HK-2 (cell line): ENCODE measurements around the gene MVB12B.
"Not testable (repeated sequence)": the region's sequence is repeated elsewhere in the genome, so short reads cannot be mapped to it uniquely, and the experiment has no call there.

Experiments used
- DNase-seq: peaks from one replicate; pipeline ENCODE4 v3.0.0-alpha.2; 2018; ENCODE audit not compliant: unreplicated experiment

Gene MVB12B, protein sequence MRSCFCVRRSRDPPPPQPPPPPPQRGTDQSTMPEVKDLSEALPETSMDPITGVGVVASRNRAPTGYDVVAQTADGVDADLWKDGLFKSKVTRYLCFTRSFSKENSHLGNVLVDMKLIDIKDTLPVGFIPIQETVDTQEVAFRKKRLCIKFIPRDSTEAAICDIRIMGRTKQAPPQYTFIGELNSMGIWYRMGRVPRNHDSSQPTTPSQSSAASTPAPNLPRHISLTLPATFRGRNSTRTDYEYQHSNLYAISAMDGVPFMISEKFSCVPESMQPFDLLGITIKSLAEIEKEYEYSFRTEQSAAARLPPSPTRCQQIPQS

DNA sequence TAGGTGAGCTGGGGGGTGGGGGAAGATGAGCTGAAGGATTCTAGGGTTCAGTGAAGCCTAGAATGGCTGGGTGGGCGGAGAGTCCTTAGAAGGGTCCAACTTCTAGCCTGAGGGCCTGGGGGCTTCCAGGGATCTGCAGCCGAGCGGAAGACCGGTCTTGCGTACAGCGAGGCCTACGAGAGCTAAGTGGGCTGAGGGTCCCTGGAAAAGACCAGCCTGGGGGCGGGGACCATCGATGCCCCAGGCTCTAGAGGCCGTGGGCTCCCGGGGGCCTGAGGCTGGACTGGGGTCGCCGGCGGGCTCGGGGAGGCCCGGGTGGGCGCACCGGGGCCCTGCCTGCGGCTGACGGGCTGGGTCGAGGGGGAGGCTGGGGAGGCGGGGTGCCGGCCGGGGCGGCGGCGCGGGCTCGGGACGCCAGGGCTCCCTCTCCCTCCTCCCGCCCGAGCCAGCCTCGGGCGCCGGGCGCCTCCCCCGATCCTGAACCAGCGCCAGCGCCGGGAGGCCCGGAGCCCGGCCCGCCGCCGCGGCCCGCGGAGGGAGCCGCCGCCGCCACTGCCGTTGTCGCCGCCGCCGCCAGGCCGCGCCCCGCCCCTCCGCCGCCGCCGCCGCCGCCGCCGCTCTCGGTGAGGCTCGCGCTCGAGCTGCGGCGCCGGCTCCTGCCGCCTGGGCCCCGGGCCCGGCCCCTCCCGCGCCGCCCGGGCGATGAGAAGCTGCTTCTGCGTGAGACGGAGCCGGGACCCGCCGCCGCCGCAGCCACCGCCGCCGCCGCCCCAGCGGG, at the start of gene MVB12B:
Gene MVB12B (plus strand): TSS at position 602 of the 778 bp plus-strand sequence. CDS start 101 bp downstream, at position 703.
- DNase-seq, result peak; percentile 29

DNA sequence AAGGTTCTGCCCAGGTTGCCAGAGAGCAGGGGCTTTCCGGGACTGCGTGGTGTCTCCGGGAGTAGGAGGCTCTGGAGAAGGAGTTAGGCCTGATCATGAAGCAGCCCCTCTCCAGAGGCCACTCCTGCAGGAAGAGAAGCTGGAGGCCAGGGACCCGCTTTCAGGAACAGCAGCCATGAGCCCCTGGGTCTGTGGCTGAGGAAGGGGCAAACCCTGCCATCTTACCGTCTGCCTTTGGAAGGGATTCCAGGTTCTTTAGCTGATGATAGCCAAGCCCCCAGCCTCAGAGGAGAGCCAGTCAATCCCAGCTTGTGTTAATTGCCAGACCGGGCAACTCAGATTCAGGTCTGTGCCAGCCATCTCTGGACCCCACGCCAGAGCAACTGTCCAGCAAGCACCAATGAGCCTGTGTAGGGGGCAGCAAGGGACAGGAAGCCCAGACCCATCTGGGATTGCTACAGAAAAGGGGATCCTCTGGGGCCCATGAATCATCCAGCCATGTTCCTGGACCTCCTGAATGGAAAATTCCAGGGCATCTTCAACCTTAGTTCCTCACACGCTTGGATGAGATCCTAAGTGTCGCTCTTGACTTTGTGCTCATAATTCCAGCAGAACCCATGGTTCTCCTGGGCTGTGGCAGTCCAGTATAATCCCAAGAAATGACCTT, 42.7 kb upstream of the MVB12B start:
- DNase-seq, result no peak

DNA sequence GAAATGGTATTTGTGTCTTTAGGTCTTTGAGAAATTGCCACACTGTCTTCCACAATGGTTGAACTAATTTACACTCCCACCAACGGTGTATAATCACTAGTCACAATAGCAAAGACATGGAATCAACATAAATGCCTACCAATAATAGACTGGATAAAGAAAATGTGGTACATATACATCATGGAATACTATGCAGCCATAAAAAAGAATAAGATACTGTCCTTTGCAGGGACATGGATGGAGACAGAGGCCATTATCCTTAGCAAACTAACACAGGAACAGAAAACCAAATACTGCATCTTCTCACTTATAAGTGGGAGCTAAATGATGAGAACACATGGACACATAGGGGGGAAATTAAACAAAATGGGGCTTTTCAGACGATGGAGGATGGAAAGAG, 41.0 kb upstream of the MVB12B start:
- DNase-seq, result not testable (repeated sequence)

DNA sequence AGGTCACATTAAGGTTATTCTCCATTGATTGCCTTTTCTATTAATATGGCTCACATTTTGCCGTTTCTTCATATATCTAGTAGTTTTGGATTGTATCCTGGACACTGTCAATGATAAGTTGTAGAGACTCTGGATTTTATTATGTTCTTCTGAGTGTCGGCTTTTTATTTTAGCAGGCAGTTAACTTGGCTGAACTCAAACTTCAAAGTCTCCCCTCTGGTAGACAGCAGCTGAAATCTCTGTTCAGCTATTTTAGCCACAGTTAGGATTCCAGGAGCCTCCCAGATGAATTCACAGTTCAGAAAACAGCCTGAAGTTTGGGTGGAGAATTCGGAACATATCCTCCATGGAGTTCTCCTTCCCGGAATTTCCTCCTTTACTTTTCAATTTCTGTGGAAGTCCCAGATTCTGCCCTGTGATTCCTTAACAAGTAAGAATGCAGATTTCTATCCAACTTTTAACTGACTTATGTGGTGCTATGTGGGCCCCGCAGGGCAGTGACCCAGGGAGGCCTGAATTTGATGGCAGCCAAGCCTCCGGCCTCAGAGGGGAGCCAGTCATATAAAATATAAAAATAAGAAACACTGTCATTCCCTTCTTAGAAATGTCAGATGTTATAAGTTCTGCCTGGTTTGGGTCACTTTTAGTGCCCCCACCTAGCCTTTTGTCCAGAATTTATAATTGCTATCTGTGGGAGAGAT, 39.3 kb upstream of the MVB12B start:
- no peak for DNase-seq

DNA sequence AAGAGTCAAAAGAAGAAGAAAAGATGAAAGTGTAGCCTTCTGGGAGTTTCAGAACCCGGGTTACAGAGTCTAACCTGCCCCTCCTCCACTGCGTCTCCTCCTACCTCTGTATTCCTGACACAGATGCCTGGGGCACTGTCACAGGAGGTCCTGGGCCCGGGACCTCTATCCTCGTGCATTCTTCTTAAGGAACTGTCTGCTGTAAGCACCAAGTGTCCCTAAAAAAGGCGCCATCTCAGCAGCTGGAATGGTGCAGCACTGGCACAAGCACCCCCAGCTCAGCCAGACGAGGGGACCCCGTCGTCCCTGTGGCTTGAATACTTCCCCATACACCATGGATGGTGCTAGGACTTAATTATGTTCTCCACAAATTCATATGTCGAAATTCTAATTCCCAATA, 35.8 kb upstream of the MVB12B start:
- DNase-seq, result no peak

DNA sequence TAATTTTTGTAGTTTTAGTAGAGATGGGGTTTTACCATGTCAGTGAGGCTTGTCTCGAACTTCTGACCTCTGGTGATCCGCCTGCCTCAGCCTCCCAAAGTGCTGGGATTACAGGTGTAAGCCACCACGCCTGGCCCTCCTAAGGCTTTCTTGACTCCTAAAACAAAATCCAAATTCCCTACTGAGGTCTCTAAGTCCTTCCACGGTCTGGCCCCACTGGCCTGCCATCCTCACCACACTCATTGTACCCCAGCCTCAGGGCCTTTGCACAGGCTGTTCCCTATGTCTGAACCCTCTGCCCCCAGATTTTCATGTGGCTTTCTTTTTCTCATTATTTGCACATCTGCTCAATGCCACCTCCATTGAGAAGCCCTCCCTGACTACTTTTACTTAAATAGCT, 34.7 kb upstream of the MVB12B start:
- DNase-seq, result no peak

DNA sequence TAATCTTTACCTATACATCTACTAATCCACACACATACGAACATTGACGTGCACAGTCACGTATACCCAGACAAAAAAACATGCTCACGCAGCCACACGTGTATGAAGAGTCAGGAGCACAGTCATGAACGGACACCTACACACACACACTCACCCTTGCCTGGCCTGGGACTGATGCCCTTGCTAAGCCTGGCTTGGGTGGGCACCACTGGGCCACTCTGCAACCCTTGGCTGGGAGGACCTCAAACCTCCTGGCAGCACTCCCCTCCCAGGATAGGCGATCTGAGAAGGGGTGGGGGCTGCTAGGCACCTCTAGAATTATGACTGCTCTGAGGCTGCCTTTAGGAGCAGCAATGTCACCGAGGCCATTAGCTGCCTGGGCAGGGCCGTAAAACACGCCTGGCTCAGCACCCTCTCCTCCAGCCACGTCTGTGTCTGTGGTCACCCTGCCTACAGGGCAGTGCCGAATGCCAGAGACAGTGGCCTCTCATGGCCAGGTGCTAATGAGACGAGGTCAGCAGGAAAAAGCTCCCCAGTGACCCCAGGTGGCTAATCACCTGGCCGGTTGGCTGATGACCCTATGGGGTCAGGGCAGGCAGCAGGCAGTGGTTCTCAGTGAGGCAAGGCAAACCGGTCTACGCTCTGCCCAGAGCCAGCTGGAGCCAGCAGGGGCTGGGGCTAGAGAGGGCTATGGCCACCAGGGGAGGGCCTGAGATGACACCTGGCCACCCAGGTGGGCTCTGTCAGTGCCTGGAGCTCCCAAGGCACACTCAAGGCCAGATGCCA, 33.7 kb upstream of the MVB12B start:
- no peak for DNase-seq

DNA sequence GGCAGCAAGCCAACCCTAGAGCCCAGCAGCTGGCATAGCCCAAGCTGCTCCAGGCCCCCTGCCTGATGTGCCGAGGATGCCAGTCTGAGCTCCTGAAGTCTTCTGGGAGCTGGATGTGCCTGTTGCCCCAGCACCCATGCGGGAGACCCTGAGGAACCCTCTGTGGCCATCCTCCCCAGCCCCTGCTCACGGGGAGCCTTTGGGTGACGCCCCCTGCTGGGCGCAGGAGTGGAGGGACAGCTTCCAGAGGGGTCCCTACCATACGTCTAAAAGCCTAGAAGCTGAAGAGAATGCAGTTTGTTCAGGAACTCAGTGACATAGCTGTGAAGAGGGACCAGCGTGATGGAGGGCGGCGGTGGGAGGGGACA, 33.1 kb upstream of the MVB12B start:
- DNase-seq, result no peak

DNA sequence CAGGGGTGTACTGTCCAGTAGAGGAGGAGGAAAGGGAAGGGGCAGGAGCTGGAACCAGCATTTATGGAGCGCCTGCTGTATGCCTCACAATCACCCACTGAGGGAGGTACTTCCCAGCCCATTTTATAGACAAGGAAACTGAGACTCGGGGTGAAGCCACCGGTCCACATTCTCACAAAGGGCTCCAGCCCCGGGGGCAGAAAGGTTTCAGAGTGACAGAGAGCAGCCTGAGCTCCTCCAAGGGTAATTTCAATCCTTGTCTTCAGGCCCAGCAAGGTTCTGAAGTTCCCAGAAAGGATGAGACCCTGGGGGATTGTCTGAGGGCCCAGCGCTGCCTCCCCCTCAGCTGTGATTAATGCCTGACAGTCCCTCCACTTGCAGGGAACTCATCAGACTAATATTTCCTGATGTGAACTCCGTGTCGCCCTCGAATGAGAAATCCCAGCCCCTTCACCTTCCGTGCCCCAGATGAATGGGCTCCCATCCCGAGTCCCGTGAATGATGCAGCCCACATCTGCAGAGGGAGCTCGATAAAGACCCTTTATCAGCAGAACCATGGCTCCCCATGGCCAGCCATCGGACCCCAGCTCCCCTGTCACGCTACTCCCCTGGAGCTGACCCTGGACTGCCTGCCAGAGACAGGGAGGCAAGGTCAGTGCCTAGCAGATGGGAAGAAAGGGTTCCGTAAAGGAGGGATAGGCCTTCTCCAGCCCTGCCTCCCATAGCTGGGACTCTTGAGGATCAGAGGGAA, 32.1 kb upstream of the MVB12B start:
- no peak for DNase-seq

DNA sequence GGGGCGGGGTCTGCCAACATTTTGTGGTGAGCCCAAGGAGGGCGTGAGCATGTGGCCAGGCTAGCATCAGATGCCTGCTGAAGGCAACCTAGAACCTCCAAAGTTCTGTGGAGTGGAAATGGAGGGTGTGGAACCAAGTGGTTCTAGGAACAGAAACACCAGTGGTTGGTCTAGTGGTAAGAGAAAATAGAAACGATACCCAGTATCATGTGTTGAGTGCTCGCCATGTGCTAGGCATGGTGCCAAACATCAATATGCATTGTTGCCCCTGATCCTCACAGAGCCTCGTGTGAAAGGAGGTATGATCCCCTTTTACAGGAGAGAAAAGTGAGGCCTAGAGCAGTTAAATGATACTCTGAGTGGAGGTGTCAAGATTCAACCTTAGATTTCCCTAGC, 31.5 kb upstream of the MVB12B start:
- DNase-seq, result no peak

DNA sequence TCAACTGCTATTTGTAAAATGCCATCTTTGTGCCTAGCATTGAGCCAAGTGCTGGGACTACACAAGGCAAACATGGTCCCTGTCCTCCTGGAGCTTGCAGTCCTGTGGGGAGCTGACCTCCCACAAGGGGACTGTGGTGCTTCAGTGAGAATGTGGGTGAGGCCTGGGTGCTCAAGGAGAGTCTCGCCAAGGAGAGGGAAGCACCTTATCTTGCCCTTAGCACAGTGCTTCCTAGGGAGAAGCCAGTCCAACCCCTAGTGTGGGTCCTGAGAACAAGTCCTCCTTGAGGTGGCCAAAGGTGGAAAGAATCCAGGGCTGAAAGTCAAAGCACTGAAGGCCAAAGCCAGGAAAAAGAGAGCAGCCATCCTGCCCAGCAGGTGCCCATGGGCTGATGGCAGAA, 31.1 kb upstream of the MVB12B start:
- no peak for DNase-seq

DNA sequence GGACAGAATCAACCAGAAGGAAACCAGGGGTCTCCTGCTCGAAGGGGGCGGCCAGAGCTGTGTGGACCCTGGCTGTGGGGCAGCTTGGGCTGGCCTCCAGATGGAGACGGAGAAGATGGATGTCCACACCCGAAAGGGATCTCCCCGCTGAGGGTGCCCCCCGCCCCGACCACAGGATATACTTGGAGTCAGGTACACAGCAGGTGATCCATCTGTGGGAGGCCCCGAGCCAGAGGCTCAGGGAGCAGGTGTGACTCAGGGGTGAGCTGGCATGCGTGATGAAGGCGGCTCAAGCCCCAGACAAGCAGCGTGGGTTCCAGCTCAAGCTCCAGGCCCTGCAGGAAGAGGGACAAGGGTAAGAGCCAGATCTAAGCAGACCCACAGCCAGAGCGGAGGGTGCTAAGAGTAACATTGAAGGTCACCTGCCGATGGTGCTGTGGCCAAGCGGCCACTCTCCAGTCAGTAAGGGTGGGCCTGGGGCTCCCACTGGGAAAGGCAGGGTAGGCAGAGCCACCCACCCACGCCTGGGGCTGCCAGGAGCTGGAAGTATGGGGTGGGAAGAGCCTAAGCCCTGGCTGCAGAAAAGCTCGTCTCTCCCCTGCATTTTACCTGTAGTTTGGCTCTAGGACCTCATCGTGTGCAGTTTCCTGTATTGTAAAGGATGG, 30.6 kb upstream of the MVB12B start:
- DNase-seq, result no peak

DNA sequence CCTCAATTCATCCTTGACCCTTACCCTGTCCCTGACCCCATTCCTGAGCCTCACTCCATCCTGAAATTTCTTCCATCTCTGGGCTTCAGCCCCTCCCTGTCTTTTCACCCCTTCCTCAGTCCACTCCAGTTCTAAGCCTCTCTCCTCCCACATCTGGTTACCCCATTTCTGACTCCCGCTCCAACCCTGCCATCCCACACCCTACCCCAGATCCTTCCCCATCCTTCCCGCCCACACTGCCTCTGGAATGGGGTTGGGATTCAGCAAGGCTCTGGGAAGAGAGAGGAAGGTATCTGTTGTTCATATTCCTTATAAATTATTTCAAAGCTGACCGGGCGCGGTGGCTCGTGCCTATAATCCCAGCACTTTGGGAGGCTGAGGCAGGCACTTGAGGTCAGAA, 29.9 kb upstream of the MVB12B start:
- no peak for DNase-seq

DNA sequence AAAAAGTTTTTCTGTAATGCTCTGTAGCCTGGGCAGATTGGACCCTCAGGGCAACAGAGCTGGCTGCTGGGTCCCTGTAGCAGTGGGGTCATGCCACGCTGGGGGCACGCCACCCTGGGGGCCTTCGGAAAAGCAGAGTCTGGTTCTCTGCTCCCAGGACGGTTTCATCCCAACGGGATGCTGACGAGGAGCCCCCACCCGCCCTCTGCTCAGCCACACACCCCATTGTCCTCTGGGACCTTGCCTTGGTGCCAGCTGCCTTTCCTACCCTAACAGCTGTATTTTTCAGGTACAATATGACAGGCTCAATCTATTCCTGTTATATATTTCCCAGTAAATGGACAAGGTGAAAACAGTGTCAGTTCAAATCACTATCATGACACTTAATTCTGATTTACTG, 29.0 kb upstream of the MVB12B start:
- no peak for DNase-seq

DNA sequence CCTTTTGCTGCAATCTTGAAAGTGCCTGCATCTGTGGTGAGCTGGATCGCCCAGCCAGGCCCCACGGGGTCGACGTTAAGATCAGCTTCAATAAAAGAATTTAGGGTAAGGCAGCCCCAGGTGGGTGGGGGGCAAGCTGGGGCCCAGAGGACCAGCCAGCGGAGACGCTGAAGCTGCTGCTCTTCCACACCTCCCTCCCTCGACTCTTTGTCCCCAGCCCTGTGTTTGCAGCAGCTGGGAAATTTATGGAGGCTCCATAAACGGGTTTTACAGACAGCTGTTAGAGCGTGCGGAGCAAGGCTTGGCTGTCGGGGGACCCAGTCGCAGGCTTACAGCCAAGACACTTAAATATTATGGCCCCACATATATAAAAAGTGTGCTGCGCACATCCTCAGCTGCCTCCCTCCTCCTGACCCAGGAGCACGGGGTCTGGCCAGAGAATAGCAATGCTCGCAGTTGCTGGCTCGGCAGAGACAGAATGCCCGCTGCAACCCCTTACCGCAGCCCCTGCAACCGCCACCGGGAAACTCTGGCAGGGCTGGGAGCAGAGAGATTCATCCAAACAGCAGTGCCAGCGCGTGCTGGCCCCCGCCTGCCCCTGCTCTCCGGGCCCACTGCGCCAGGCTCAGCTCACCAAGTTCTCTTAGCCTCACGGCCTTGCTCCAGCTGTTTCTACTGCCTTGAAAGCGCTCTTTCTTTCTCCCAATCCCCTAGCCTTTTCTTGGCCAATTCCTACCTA, 28.4 kb upstream of the MVB12B start:
- no peak for DNase-seq

DNA sequence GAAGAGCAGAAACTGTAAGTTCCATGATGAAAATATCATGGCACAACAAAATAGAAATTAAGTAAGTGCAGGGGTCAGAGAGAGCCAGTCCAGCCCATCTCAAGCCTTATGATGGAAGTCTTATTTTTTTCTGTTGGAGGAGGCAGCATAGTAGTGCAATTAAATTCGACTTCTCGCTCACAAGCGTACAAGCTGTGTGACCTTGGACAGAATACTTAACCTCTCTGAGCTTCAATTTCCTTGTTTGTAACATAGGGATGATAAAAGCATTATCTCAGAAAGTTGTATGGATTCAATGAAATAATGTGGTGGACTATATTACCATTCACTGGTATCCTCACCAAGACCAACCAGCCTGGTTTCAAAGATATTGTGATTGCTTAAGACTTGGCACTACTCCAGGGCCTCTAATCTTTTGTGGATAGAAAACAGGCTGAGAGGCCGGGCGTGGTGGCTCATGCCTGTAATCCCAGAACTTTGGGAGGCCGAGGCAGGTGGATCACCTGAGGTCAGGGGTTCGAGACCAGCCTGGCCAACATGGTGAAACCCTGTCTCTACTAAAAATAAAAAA, 26.8 kb upstream of the MVB12B start:
- no peak for DNase-seq

DNA sequence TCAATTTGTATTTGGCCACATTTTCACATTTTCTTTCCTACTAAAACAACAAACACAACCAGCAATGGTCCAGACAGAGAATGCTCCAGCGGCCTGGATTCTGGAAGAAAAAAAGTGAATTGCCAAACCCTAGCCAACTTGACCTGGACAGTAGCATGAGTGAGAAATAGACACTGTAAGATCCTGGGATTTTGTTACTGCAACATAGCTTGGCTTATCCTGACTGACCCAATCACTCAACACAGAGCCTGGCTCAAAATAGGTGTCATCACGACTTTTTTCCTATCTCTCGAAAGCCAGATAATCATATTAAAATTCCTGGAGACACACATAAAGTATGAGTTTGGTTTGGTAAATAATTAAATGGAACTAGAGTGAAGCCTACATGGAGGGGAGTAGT, 25.4 kb upstream of the MVB12B start:
- DNase-seq, result no peak

DNA sequence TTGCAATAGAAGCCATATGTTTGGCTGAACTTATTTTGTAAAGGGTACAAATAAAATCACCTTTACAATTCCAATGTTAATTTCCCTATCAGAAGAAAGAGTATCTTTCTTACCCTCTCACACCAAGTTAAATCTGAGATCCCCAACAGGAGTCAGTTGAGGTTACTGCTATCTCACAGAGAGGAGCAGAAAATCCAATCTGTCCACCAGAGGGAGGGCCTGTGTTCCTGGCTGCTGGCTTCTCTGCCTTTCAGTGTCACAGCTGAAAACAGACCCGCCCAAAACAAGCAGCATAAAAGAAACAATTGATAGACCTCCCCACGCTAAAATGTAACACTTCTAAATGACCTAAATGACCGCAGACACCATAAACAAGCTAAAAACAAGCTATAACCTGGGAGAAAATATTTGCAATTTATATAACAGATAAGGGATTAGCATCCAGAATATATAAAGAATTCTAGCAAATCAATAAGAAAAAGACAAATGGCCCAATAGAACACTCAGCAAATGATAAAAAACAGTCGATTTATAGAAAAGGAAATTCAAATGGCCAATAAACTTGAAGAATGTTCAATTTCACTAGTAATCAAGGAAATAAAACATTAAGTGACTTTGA, 24.5 kb upstream of the MVB12B start:
- peak; percentile 33 for DNase-seq

DNA sequence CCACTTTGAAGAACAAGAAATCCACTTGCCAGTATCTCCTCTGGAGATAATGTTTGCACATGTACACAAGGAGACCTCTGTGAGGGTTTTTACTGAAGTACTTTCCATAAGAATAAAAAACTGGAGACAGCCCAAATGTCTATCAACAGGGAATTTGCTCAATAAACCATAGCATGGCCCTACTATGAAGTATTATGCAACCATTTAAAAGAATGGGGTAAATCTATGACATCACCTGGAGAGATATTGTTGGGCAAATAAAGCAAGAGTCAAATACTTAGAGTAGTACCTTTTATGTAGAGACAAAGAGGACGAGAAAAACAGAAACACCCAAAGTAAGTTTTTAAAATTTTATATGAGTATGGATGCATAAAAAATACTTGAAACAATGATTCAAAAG, 23.9 kb upstream of the MVB12B start:
- no peak for DNase-seq
